Natural killer cell treated with Interleukin-12 subunit alpha and Interleukin-12 subunit beta and Interleukin-15 and Interleukin-18, amount 100 ng/mL, for 72 hours (primary cell): ENCODE results near the gene ZBTB21. TPM values are rescaled to one million over a fixed set of nuclear protein-coding genes. Genes with fewer than 3 reads are reported as not detected.

ENCODE experiments used
- ATAC-seq, 2 donors: fragments of 150-1000 bp; cut with Tn5 transposase in 1 of 2; sonication (Bioruptor Pico), chemical (Tn5 transposase) in 1 of 2; 2 replicates each; pipeline ENCODE4 v1.10.0; 2021
- DNase-seq: peaks from one replicate; pipeline ENCODE4 v3.0.0; 2022; ENCODE audit warnings: low spot score
- H3K27ac Mint-ChIP-seq, 2 donors: 1 replicate in 1 of 2; 2 replicates in 1 of 2; pipeline ENCODE4 v1.8.0; 2022; ENCODE audit warnings: mixed read lengths in 2 of 2, mild to moderate bottlenecking in 1 of 2, moderate library complexity in 1 of 2
- H3K27me3 Mint-ChIP-seq, 2 donors: 1 replicate in 1 of 2; 2 replicates in 1 of 2; pipeline ENCODE4 v1.8.0; 2022; ENCODE audit warnings: mixed read lengths in 2 of 2
- H3K36me3 Mint-ChIP-seq: one replicate; pipeline ENCODE4 v1.8.0; 2022; ENCODE audit warnings: mixed read lengths
- H3K4me1 Mint-ChIP-seq, 2 donors: 1 replicate in 1 of 2; 2 replicates in 1 of 2; pipeline ENCODE4 v1.8.0; 2022; ENCODE audit warnings: low read depth in 2 of 2, mixed read lengths in 2 of 2, mild to moderate bottlenecking in 1 of 2
- H3K4me3 Mint-ChIP-seq: one replicate; pipeline ENCODE4 v1.8.0; 2022; ENCODE audit warnings: mixed read lengths
- H3K9me3 Mint-ChIP-seq: 2 replicates; pipeline ENCODE4 v1.8.0; 2022; ENCODE audit warnings: mixed read lengths
- total RNA-seq, 2 donors: library from RNA; stranded (reverse); gene quantifications; one replicate each; pipeline ENCODE4 v1.2.3, GENCODE V29; 2022

Gene ZBTB21
- total RNA-seq, 2 donors from 2014 or later, result 13.0 to 20.4 TPM

- Mint-ChIP-seq H3K9me3 (no peaks in the 10 kb centered on the region), H3K4me1 (no peaks in the 10 kb centered on the region), H3K4me3 (no peak overlapping the region), H3K36me3 (no peaks in the 10 kb centered on the region), H3K27ac (no peak overlapping the region), H3K27me3 (no peaks in the 10 kb centered on the region)
- DNase-seq, result no peak
- no peak for ATAC-seq
Measured at GRCh38 chr21:41971891-41972290, 38.3 kb downstream of the ZBTB21 start.

DNA sequence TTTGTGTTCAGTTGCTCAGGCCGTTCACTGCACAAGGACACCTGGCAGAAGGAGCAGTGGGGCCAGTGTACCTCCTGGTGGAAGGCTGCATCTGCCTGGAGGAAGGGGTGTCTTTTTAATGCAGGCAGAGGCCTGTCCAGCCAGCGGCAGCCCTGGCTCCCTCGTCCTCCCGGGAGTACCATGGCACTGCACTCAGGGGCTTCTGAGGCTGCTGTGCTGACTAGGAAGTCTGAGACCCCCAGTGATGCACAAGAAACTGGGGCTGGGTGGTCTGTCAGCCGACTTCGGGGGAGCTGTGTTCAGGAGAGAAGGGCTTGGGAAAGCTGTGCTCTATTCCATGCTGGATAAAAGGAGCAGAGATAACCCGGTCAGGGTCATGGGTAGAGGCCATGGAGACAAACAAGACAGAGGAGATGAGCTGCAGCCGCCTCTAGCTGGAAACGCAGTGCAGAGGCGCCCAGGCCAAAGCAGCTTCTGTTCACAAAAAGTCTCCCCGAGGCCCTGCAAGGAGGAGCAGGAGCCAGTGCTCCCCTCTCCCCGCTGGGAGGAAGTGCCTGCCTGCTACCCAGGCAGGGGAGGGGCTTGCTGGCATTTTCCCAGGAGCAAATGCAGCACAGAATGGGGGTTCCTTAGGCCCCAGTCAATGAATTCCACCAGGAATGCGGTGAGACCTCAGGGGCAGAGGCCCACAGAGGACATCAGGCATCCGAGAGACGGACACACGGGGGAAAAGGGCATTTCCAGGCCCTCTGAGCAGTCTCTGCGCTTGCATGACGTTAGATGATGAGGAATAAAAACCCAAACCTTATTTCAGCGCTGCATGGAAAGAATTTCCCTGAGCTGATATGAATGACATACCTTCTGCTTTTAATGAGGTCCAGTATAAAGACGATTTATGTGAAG lies 39.2 kb downstream of the ZBTB21 start:
- no peaks in the 10 kb centered on the region for H3K4me1 Mint-ChIP-seq
- H3K36me3 Mint-ChIP-seq, result no peaks in the 10 kb centered on the region
- H3K4me3 Mint-ChIP-seq, result no peak overlapping the region
- H3K27ac Mint-ChIP-seq, result no peak overlapping the region
- DNase-seq (peak; percentile 51), ATAC-seq (no peak)
- no peaks in the 10 kb centered on the region for H3K27me3 Mint-ChIP-seq
- H3K9me3 Mint-ChIP-seq, result no peaks in the 10 kb centered on the region

GRCh38 chr21:41970106-41970391 lies 40.1 kb downstream of the ZBTB21 start:
- no peak overlapping the region for H3K4me3 Mint-ChIP-seq
- no peak for DNase-seq
- no peak overlapping the region for H3K27ac Mint-ChIP-seq
- no peak for ATAC-seq
- H3K27me3 Mint-ChIP-seq, result peaks cover 0 to 6% of the 10 kb centered on the region in 2 donors
- no peaks in the 10 kb centered on the region for H3K9me3 Mint-ChIP-seq
- H3K36me3 Mint-ChIP-seq, result no peaks in the 10 kb centered on the region
- H3K4me1 Mint-ChIP-seq, result no peaks in the 10 kb centered on the region

GRCh38 chr21:41967708-41968107 lies 42.5 kb downstream of the ZBTB21 start:
- no peak overlapping the region for H3K4me3 Mint-ChIP-seq
- DNase-seq (peak; percentile 22), ATAC-seq (no peak)
- H3K4me1 Mint-ChIP-seq, result no peaks in the 10 kb centered on the region
- no peak overlapping the region for H3K27ac Mint-ChIP-seq
- no peaks in the 10 kb centered on the region for H3K36me3 Mint-ChIP-seq
- no peaks in the 10 kb centered on the region for H3K9me3 Mint-ChIP-seq
- H3K27me3 Mint-ChIP-seq, result peaks cover 0 to 6% of the 10 kb centered on the region in 2 donors

DNA sequence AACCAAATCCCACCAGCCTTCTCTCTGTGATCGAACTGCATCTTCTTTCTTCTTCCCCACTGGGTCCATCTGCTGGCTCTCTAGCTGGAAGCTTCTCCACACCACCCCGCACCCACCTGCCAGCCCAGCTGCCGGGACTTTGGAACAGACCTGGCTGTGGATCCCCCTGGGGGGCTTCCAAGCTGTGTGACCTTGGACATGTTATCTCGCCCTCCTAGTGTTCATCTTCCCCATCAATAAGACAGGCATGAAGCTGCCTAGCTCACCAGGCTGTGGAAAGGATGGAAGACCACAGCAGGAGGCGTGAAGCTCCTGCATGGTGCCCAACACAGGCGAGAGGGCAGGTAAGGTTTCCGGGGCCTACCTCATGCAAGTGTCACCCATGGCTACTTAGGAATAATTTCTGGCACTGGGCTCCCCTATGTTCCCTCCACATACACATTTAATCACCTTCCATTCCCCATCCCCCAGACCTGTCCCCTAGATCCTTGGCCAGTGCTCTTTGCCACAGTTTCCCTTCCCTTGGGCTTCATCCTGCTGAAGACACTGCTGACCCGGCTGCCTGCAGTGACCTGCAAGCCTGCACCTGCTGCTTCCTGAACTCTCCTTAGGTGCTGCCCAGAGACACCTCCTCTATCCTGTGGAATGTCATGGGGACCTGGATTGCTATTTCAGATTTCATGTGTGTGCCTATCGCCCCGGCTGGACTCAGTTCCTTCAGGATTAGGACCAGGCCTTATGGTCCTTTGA lies 43.1 kb downstream of the ZBTB21 start:
- no peaks in the 10 kb centered on the region for H3K36me3 Mint-ChIP-seq
- no peak overlapping the region for H3K27ac Mint-ChIP-seq
- H3K27me3 Mint-ChIP-seq, result peaks cover 0 to 6% of the 10 kb centered on the region in 2 donors
- H3K9me3 Mint-ChIP-seq, result no peaks in the 10 kb centered on the region
- H3K4me1 Mint-ChIP-seq, result no peaks in the 10 kb centered on the region
- DNase-seq (peak; percentile 18), ATAC-seq (no peak)
- H3K4me3 Mint-ChIP-seq, result no peak overlapping the region

DNA sequence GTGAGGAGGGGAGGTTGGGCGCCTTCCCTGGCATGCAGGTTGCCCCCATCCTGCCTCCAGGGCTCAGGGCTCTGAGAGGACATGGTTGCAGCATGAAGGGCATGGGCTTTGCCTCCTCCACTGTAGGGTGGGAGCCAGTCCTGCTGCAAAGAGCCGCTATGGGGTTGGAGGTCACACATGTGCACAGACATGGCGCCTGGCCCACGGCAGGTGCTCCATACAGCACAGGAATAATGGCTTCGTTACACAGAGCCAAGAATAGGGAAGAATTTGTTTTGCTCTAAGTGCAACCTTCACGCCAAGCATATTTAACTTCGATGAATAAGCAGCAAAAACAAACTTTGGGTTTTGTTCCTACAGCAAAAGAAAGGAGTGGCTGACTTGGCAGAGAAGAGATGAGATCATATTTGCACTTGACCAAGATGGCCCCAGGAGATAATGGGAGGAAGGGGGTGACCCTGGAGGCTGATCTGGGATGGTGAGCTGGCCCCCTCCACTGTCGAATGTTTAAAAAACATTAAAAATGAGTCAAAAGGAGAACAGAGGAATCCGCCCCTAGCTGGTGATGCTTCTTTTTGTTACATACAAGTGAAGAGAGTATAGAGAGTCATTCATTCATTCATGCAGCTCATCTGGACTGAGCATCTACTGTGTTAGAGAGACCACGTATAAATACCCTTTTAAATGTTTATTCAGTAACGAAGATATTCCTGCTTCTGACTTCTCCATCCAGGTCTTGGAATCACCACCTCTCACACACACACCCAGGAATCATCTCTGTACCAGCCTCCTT lies 43.9 kb downstream of the ZBTB21 start:
- DNase-seq, result peak; percentile 56
- Mint-ChIP-seq H3K4me3 (no peak overlapping the region), H3K27me3 (peaks cover 0 to 10% of the 10 kb centered on the region in 2 donors), H3K9me3 (no peaks in the 10 kb centered on the region), H3K36me3 (no peaks in the 10 kb centered on the region), H3K27ac (no peak overlapping the region), H3K4me1 (no peaks in the 10 kb centered on the region)
- ATAC-seq, result no peak

DNA sequence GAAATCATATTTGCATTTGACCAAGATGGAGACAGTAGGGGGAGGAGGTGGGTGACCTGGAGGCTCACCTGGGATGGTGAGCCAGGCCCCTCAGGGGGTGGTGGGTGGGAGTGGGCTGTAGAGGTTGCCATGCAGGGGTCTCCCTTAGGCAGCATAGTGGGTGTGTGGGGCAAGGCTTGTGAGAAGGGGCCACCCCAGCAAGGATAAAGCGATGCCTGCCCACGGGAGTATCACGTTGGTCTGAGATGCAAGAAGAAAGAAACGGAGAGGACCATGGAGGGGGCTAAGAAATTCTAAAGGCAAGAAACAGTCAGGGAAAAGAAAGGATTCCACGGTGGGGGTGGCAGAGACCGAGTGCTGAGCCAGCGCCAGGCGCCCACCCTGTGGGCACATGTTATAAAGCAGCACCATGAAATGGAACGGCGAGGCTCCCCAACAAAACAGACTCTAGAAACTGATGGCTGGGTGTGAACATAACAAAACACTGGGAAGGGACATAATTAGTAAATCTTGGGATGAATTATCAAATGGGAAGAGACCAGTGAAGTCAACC lies 44.6 kb downstream of the ZBTB21 start:
- Mint-ChIP-seq H3K36me3 (no peaks in the 10 kb centered on the region), H3K9me3 (no peaks in the 10 kb centered on the region), H3K4me3 (no peak overlapping the region), H3K4me1 (no peaks in the 10 kb centered on the region), H3K27me3 (peaks cover 0 to 13% of the 10 kb centered on the region in 2 donors), H3K27ac (no peak overlapping the region)
- DNase-seq (peak; percentile 32), ATAC-seq (no peak)

DNA sequence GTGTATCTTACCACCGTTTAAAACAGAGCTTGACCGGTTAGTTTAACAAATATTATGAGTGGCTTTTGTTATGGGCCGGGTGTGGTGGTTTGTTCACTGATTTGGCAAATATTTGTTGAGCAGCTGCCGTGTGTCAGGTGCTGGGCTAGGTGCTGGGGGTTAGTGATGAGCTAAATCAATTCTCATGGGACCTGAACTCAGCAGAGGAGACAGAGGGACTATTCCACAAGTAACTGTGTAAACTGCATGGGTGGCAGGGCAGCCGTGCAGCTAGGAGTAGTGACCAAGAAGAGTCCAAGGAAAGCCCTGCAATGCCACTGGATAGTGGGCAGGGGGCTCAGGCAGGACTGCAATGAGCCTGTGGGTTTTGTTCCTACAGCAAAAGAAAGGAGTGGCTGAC lies 45.1 kb downstream of the ZBTB21 start:
- no peak for ATAC-seq
- peak; percentile 18 for DNase-seq
- Mint-ChIP-seq H3K4me3 (no peak overlapping the region), H3K9me3 (no peaks in the 10 kb centered on the region), H3K27me3 (peaks cover 0 to 13% of the 10 kb centered on the region in 2 donors), H3K27ac (no peak overlapping the region), H3K36me3 (no peaks in the 10 kb centered on the region), H3K4me1 (no peaks in the 10 kb centered on the region)

DNA sequence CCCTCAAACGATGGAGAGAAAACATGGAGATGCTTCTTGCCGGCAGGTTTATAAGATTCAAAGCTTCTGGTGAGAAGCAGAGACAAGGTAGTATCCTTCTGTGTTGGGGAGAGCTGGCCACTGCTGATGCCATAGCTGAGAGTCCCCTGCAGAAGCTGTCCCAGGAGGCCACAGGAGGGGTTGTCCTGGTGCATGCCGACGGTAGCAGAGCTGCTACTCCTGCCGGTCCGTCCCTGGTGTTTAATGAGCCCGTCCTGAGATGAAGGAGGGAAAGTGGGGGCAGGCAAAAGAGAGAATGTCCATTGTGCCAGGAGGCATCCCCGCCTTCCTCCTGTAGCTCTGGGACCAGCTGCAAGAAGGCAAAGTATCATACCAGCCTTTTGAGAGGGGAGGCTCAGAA lies 46.0 kb downstream of the ZBTB21 start:
- DNase-seq, result peak; percentile 10
- no peaks in the 10 kb centered on the region for H3K36me3 Mint-ChIP-seq
- no peak for ATAC-seq
- H3K27ac Mint-ChIP-seq, result no peak overlapping the region
- H3K4me3 Mint-ChIP-seq, result no peak overlapping the region
- H3K4me1 Mint-ChIP-seq, result no peaks in the 10 kb centered on the region
- peaks cover 0 to 13% of the 10 kb centered on the region in 2 donors for H3K27me3 Mint-ChIP-seq
- no peaks in the 10 kb centered on the region for H3K9me3 Mint-ChIP-seq

GRCh38 chr21:41962425-41962966 lies 47.7 kb downstream of the ZBTB21 start:
- H3K36me3 Mint-ChIP-seq, result no peaks in the 10 kb centered on the region
- no peaks in the 10 kb centered on the region for H3K4me1 Mint-ChIP-seq
- H3K27ac Mint-ChIP-seq, result no peak overlapping the region
- H3K9me3 Mint-ChIP-seq, result no peaks in the 10 kb centered on the region
- H3K27me3 Mint-ChIP-seq, result peaks cover 4 to 14% of the 10 kb centered on the region in 2 donors
- ATAC-seq (no peak), DNase-seq (peak; percentile 26)
- H3K4me3 Mint-ChIP-seq, result no peak overlapping the region

DNA sequence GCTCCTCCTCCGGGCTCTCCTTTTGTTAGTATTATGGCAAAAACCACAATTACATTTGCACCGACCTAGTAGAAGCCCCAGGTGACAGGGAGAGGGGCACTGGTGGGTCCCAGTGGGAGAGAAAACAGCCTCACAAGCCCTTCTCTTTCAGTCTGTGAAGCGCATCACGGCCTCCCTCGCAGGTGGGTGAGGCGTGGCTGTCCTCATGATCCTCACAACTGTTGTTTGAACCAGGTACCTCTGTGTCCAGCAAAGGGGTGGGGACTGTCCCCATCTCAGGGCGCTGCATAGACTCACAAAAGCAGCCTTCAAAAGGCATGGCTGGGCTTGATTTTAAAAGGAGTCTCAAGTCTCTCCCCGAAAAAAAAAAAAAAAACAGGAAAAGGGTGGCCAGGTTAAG lies 48.4 kb downstream of the ZBTB21 start:
- Mint-ChIP-seq H3K36me3 (no peaks in the 10 kb centered on the region), H3K27ac (no peak overlapping the region), H3K4me3 (no peak overlapping the region), H3K4me1 (peaks cover 0 to 4% of the 10 kb centered on the region in 2 donors), H3K27me3 (peaks cover 12 to 14% of the 10 kb centered on the region in 2 donors), H3K9me3 (no peaks in the 10 kb centered on the region)
- peak; percentile 8 for DNase-seq
- ATAC-seq, result no peak

- no peak for ATAC-seq
- H3K9me3 Mint-ChIP-seq, result no peaks in the 10 kb centered on the region
- H3K4me3 Mint-ChIP-seq, result no peak overlapping the region
- H3K4me1 Mint-ChIP-seq, result peaks cover 0 to 4% of the 10 kb centered on the region in 2 donors
- H3K36me3 Mint-ChIP-seq, result no peaks in the 10 kb centered on the region
- H3K27me3 Mint-ChIP-seq, result peaks cover 12 to 14% of the 10 kb centered on the region in 2 donors
- H3K27ac Mint-ChIP-seq, result no peak overlapping the region
- DNase-seq, result peak; percentile 38
Measured at GRCh38 chr21:41961282-41961701, 48.9 kb downstream of the ZBTB21 start.

GRCh38 chr21:41960386-41960785 lies 49.8 kb downstream of the ZBTB21 start:
- ATAC-seq (no peak), DNase-seq (peak; percentile 48)
- Mint-ChIP-seq H3K36me3 (no peaks in the 10 kb centered on the region), H3K9me3 (no peaks in the 10 kb centered on the region), H3K27me3 (peaks cover 11 to 13% of the 10 kb centered on the region in 2 donors), H3K27ac (no peak overlapping the region), H3K4me1 (peaks cover 0 to 4% of the 10 kb centered on the region in 2 donors), H3K4me3 (no peak overlapping the region)
